ENCODE data around the gene MAGOH. TPM values are rescaled to one million over a fixed set of nuclear protein-coding genes. Genes with fewer than 3 reads are reported as not detected.

MAGOH gene
- total RNA-seq, 1 experiment from 2014 or later: 77.0 TPM

GRCh38 chr1:53256511-53257453 lies 18.5 kb upstream of the MAGOH start:
- Histone ChIP-seq H3K4me1 (peaks cover 15% of the 10 kb centered on the region), H3K9me3 (no peaks in the 10 kb centered on the region), H3K27me3 (replicated peaks; ENCODE audit: control insufficient read depth, insufficient read depth, low read length) (no peaks in the 10 kb centered on the region), H3K4me3 (ENCODE audit: low read depth, low read length) (no peak overlapping the region), H3K36me3 (ENCODE audit: control insufficient read depth, insufficient read depth, low read length) (no peaks in the 10 kb centered on the region; the same call in 1 of the 2 replicates)
- Mint-ChIP-seq H3K4me1 (ENCODE audit: low read depth, unreplicated experiment) (peaks cover 28% of the 10 kb centered on the region), H3K4me3 (ENCODE audit: unreplicated experiment) (peak overlapping the region; percentile 9), H3K27me3 (ENCODE audit: insufficient read depth, unreplicated experiment) (no peaks in the 10 kb centered on the region), H3K9me3 (ENCODE audit: unreplicated experiment) (no peaks in the 10 kb centered on the region), H3K27ac (ENCODE audit: unreplicated experiment) (peak overlapping the region; percentile 23), H3K36me3 (ENCODE audit: insufficient read depth, unreplicated experiment) (peaks cover 6% of the 10 kb centered on the region)
- no TSS peak for BruUV-seq (replicated peaks)
- ChIA-PET CTCF (no interaction called here), POLR2A (interaction anchor here (0.7 kb wide), 1 partner anchor 19 kb away, joined by 3 read pairs; the partner anchor contains the start of gene MAGOH)
- intact Hi-C loops (cut with micrococcal nuclease; ENCODE audit: unreplicated experiment): no loop called here
- TF ChIP-seq CTCF (IDR thresholded peaks at IDR 0.05; ENCODE audit: insufficient read depth in 1 of 2, low read depth in 1 of 2, low read length in 1 of 2, severe bottlenecking in 1 of 2, unreplicated experiment in 1 of 2): no peak
- no peak for DNase-seq

- Histone ChIP-seq H3K36me3 (ENCODE audit: control insufficient read depth, insufficient read depth, low read length) (no peaks in the 10 kb centered on the region; the same call in 1 of the 2 replicates), H3K9me3 (no peaks in the 10 kb centered on the region), H3K4me3 (ENCODE audit: low read depth, low read length) (no peak overlapping the region), H3K27me3 (replicated peaks; ENCODE audit: control insufficient read depth, insufficient read depth, low read length) (no peaks in the 10 kb centered on the region), H3K4me1 (peaks cover 15% of the 10 kb centered on the region)
- CTCF ChIA-PET: no interaction called here
- intact Hi-C loops (cut with micrococcal nuclease; ENCODE audit: unreplicated experiment): no loop called here
- no peak overlapping the region for H3K27ac Mint-ChIP-seq (ENCODE audit: unreplicated experiment)
- POLR2A ChIA-PET: no interaction called here
- H3K4me1 Mint-ChIP-seq (ENCODE audit: low read depth, unreplicated experiment): peaks cover 28% of the 10 kb centered on the region
- DNase-seq: no peak
- no peak overlapping the region for H3K4me3 Mint-ChIP-seq (ENCODE audit: unreplicated experiment)
- peaks cover 6% of the 10 kb centered on the region for H3K36me3 Mint-ChIP-seq (ENCODE audit: insufficient read depth, unreplicated experiment)
- BruUV-seq (replicated peaks): no TSS peak
- no peaks in the 10 kb centered on the region for H3K9me3 Mint-ChIP-seq (ENCODE audit: unreplicated experiment)
- no peak for TF ChIP-seq CTCF (IDR thresholded peaks at IDR 0.05; ENCODE audit: insufficient read depth in 1 of 2, low read depth in 1 of 2, low read length in 1 of 2, severe bottlenecking in 1 of 2, unreplicated experiment in 1 of 2)
- no peaks in the 10 kb centered on the region for H3K27me3 Mint-ChIP-seq (ENCODE audit: insufficient read depth, unreplicated experiment)
These were observed 16.7 kb upstream of the MAGOH start for GRCh38 chr1:53255031-53255430.

GRCh38 chr1:53254011-53254640 lies 15.8 kb upstream of the MAGOH start:
- H3K4me3 ChIP-seq (ENCODE audit: low read depth, low read length): no peak overlapping the region
- H3K36me3 Mint-ChIP-seq (ENCODE audit: insufficient read depth, unreplicated experiment): peaks cover 8% of the 10 kb centered on the region
- H3K27me3 ChIP-seq (replicated peaks; ENCODE audit: control insufficient read depth, insufficient read depth, low read length): no peaks in the 10 kb centered on the region
- H3K36me3 ChIP-seq (ENCODE audit: control insufficient read depth, insufficient read depth, low read length): no peaks in the 10 kb centered on the region; the same call in 1 of the 2 replicates
- H3K27me3 Mint-ChIP-seq (ENCODE audit: insufficient read depth, unreplicated experiment): no peaks in the 10 kb centered on the region
- H3K4me1 ChIP-seq: peaks cover 15% of the 10 kb centered on the region
- no peak overlapping the region for H3K4me3 Mint-ChIP-seq (ENCODE audit: unreplicated experiment)
- TF ChIP-seq CTCF (IDR thresholded peaks at IDR 0.05; ENCODE audit: insufficient read depth in 1 of 2, low read depth in 1 of 2, low read length in 1 of 2, severe bottlenecking in 1 of 2, unreplicated experiment in 1 of 2): no peak
- no peaks in the 10 kb centered on the region for H3K9me3 ChIP-seq
- peak overlapping the region; percentile 40 for H3K27ac Mint-ChIP-seq (ENCODE audit: unreplicated experiment)
- DNase-seq: no peak
- ChIA-PET CTCF (no interaction called here), POLR2A (no interaction called here)
- intact Hi-C loops (cut with micrococcal nuclease; ENCODE audit: unreplicated experiment): no loop called here
- H3K9me3 Mint-ChIP-seq (ENCODE audit: unreplicated experiment): no peaks in the 10 kb centered on the region
- no TSS peak for BruUV-seq (replicated peaks)
- H3K4me1 Mint-ChIP-seq (ENCODE audit: low read depth, unreplicated experiment): peaks cover 28% of the 10 kb centered on the region
